A549 (cell line): Measurements from ENCODE around the gene METTL6. TPM values are rescaled to one million over a fixed set of nuclear protein-coding genes. Genes with fewer than 3 reads are reported as not detected.
"Not testable (repeated sequence)": the region's sequence is repeated elsewhere in the genome, so short reads cannot be mapped to it uniquely, and the experiment has no call there.

ENCODE experiments used
- ATAC-seq, 2 experiments: fragments of 200-7000 bp in 1 of 2; fragments of >200 bp in 1 of 2; cut with Nextera tagmentation in 1 of 2; cut with Tn5 transposase in 1 of 2; 3 replicates each; pipeline versions ENCODE4 v1.8.0 to v1.9.1; 2018 to 2020; ENCODE audit warnings: mild to moderate bottlenecking in 1 of 2, moderate library complexity in 1 of 2
- CTCF ChIA-PET: fragments of 300-600 bp; sonication (Branson Sonifier 250); formaldehyde crosslinking; extraction: SDS; loops from one replicate; lab custom pipeline; 2021; ENCODE audit warnings: antibody characterized with exemption, inconsistent platforms; lab: Yijun Ruan, JAX
- POLR2A ChIA-PET: fragments of 350-600 bp; formaldehyde crosslinking; extraction: SDS; loops from one replicate; lab custom pipeline; 2021; ENCODE audit warnings: antibody characterized with exemption, inconsistent platforms; lab: Yijun Ruan, JAX
- DNase-seq, 2 experiments: peaks; one replicate each; pipeline versions ENCODE4 v3.0.0 to v3.0.0-alpha.2; 2011 to 2016; ENCODE audit warnings: low read depth in 1 of 2, low spot score in 1 of 2
- FAIRE-seq: peaks from 2 replicates; lab custom pipeline; 2011; peaks lifted over from hg19 to GRCh38; lab: Jason Lieb, UNC
- H3K27ac ChIP-seq, 2 experiments: fragments of >200 bp; sonication (Bioruptor Twin); formaldehyde crosslinking; 3 replicates each; pipeline ENCODE4 v1.5.1; 2016 to 2017
- H3K4me1 ChIP-seq: fragments of >200 bp; sonication (Bioruptor Twin); formaldehyde crosslinking; 3 replicates; pipeline ENCODE4 v1.6.1; 2016
- H3K4me2 ChIP-seq: fragments of >200 bp; sonication (Bioruptor Twin); formaldehyde crosslinking; 3 replicates; pipeline ENCODE4 v1.6.1; 2016
- H3K4me3 ChIP-seq: fragments of >200 bp; sonication (Bioruptor Twin); formaldehyde crosslinking; 3 replicates; pipeline ENCODE4 v1.5.1; 2016
- H3K9me3 ChIP-seq: fragments of >200 bp; sonication (Bioruptor Twin); formaldehyde crosslinking; 3 replicates; pipeline ENCODE4 v1.6.1; 2016
- BCL3 ChIP-seq: fragments of >200 bp; sonication (Bioruptor Twin); formaldehyde crosslinking; IDR thresholded peaks from 3 replicates; pipeline ENCODE4 v1.6.1; 2016
- CBX2 ChIP-seq: fragments of 200-600 bp; sonication (generic); IDR thresholded peaks from 2 replicates; pipeline ENCODE4 v1.6.1; 2016; ENCODE audit warnings: low read depth, mild to moderate bottlenecking, borderline replicate concordance
- CBX8 ChIP-seq: fragments of 200-600 bp; sonication (generic); IDR thresholded peaks from 2 replicates; pipeline ENCODE4 v1.6.1; 2016
- EP300 ChIP-seq, 2 experiments: fragments of >200 bp; sonication (Bioruptor Twin); formaldehyde crosslinking; IDR thresholded peaks; 2 replicates in 1 of 2; 3 replicates in 1 of 2; pipeline ENCODE4 v1.6.1; 2016 to 2017
- ESRRA ChIP-seq: fragments of 150-350 bp; IDR thresholded peaks from 2 replicates; pipeline ENCODE4 v1.6.1; 2014; ENCODE audit warnings: mild to moderate bottlenecking, low read length, borderline replicate concordance
- FOSL2 ChIP-seq, 2 experiments: fragments of 450-650 bp in 1 of 2; fragments of >200 bp in 1 of 2; sonication (Bioruptor Twin) in 1 of 2; formaldehyde crosslinking; IDR thresholded peaks; 2 replicates each; pipeline versions ENCODE4 v1.5.0 to v1.6.1; 2016 to 2020; ENCODE audit warnings: mild to moderate bottlenecking in 1 of 2, moderate library complexity in 1 of 2
- FOXS1 ChIP-seq: fragments of 250-450 bp; sonication (Bioruptor Pico); IDR thresholded peaks from 2 replicates; pipeline ENCODE4 v1.5.0; 2020; ENCODE audit warnings: mild to moderate bottlenecking, moderate library complexity
- GATA3 ChIP-seq: IDR thresholded peaks from 2 replicates; pipeline ENCODE4 v1.6.1; 2012; ENCODE audit warnings: borderline replicate concordance
- HMGXB4 ChIP-seq: fragments of 250-450 bp; sonication (Bioruptor Pico); IDR thresholded peaks from 2 replicates; pipeline ENCODE4 v1.5.0; 2021; ENCODE audit warnings: mild to moderate bottlenecking, moderate library complexity, borderline replicate concordance
- HOXA7 ChIP-seq: fragments of 250-450 bp; sonication (Bioruptor Pico); IDR thresholded peaks from 2 replicates; pipeline ENCODE4 v1.5.0; 2020; ENCODE audit warnings: mild to moderate bottlenecking, moderate library complexity
- HOXB13 ChIP-seq: fragments of 250-450 bp; sonication (Bioruptor Pico); IDR thresholded peaks from 2 replicates; pipeline ENCODE4 v1.5.0; 2020; ENCODE audit warnings: low read depth, mild to moderate bottlenecking, moderate library complexity
- KDM1A ChIP-seq: fragments of 200-600 bp; sonication (generic); IDR thresholded peaks from 2 replicates; pipeline ENCODE4 v1.6.1; 2016; ENCODE audit warnings: low read depth, mild to moderate bottlenecking
- KDM5A ChIP-seq: fragments of 200-600 bp; sonication (generic); IDR thresholded peaks from 2 replicates; pipeline ENCODE4 v1.6.1; 2016; ENCODE audit warnings: antibody characterized with exemption, mild to moderate bottlenecking
- MAX ChIP-seq: IDR thresholded peaks from 2 replicates; pipeline ENCODE4 v1.6.1; 2012
- NFE2L2 ChIP-seq: fragments of 150-350 bp; conservative IDR thresholded peaks from 2 replicates; pipeline ENCODE4 v1.6.1; 2014; ENCODE audit warnings: low read length
- PHF8 ChIP-seq: fragments of 200-600 bp; sonication (generic); IDR thresholded peaks from 2 replicates; pipeline ENCODE4 v1.6.1; 2016; ENCODE audit warnings: low read depth, mild to moderate bottlenecking, antibody characterized with exemption, moderate library complexity, borderline replicate concordance
- POLR2AphosphoS2 ChIP-seq: conservative IDR thresholded peaks from 2 replicates; pipeline ENCODE4 v1.6.1; 2012; ENCODE audit warnings: low read length, improper control_type of control experiment, inconsistent platforms
- RARB ChIP-seq: fragments of 250-450 bp; sonication (Bioruptor Pico); IDR thresholded peaks from 2 replicates; pipeline ENCODE4 v1.8.0; 2021; ENCODE audit warnings: mild to moderate bottlenecking, moderate library complexity
- RNF2 ChIP-seq: fragments of 200-600 bp; sonication (generic); IDR thresholded peaks from 2 replicates; pipeline ENCODE4 v1.6.1; 2016; ENCODE audit warnings: low read depth, mild to moderate bottlenecking, antibody characterized with exemption, moderate library complexity, borderline replicate concordance
- TFCP2L1 ChIP-seq: fragments of 250-450 bp; sonication (Bioruptor Pico); IDR thresholded peaks from 2 replicates; pipeline ENCODE4 v1.5.0; 2021; ENCODE audit warnings: mild to moderate bottlenecking
- WGBS: methylation state at CpG from one replicate; pipeline ENCODE4 v1.1.6; 2017; ENCODE audit errors: missing lambda C conversion rate; 5-methylcytosine and 5-hydroxymethylcytosine counted together
- polyA plus RNA-seq, 4 experiments: library from polyadenylated mRNA; depleted of rRNA in 3 of 4; stranded (reverse); fragments of >200 nt; fragmentation: RNase III in 1 of 4; extraction: RNeasy Plus Mini Kit Qiagen cat#74134 plus additional on column Dnase treatment in 1 of 4; gene quantifications; 2 replicates in 3 of 4; 3 replicates in 1 of 4; pipeline ENCODE4 v1.2.3, GENCODE V29; 2011 to 2017
- TF ChIP-seq, protein P1 (sequence below): fragments of >200 bp; sonication (Bioruptor Twin); formaldehyde crosslinking; IDR thresholded peaks from 2 replicates; pipeline ENCODE4 v1.6.1; 2016
- TF ChIP-seq, protein P2 (sequence below): IDR thresholded peaks from 2 replicates; pipeline ENCODE4 v1.6.1; 2012; ENCODE audit warnings: low read depth, borderline replicate concordance
- TF ChIP-seq, protein P3 (sequence below): fragments of 450-650 bp; IDR thresholded peaks from 2 replicates; pipeline ENCODE4 v1.6.1; 2014; ENCODE audit warnings: antibody characterized with exemption
- TF ChIP-seq, protein P4 (sequence below): IDR thresholded peaks from 2 replicates; pipeline ENCODE4 v1.6.1; 2012

The METTL6 gene
- polyA plus RNA-seq, 2 of the 4 experiments (the other 2 are of a cell fraction), result 29.6 to 42.7 TPM

- FAIRE-seq (no peak), ATAC-seq (no peak; a peak in 1 of 6 replicates)
- 29% methylated on average over 6 of the region's 6 CpGs for WGBS
Observed at GRCh38 chr3:15390460-15390859, 36.9 kb downstream of the METTL6 start.

GRCh38 chr3:15388335-15388734, 39.0 kb downstream of the METTL6 start:
- CTCF ChIA-PET, result interaction anchor here (1.3 to 2.9 kb wide), 4 partner anchors 9 to 121 kb away, joined by 5 to 20 read pairs (median 12); no protein-coding TSS in a partner anchor
- not testable (repeated sequence) for H3K4me2 ChIP-seq

More at GRCh38 chr3:15390460-15390859, 36.9 kb downstream of the METTL6 start:
- POLR2A ChIA-PET, result no interaction called here
- Histone ChIP-seq H3K27ac (no peak overlapping the region), H3K4me3 (no peak overlapping the region), H3K4me2 (no peak overlapping the region), H3K4me1 (no peaks in the 10 kb centered on the region)
- CTCF ChIA-PET, result interaction anchor here (1.6 to 2.6 kb wide), 2 partner anchors 16 to 123 kb away, joined by 5 to 8 read pairs; no protein-coding TSS in a partner anchor
- no peak for DNase-seq
- no peak for TF ChIP-seq RARB (CRISPR knock-in tag)
- no peak for TF ChIP-seq KDM5A
- TF ChIP-seq FOXS1 (CRISPR knock-in tag), result no peak
- TF ChIP-seq HOXB13 (CRISPR knock-in tag), result no peak
- no peak for TF ChIP-seq NFE2L2
- TF ChIP-seq EP300 (IDR thresholded peaks at IDR 0.05), result no peak
- TF ChIP-seq ESRRA, result no peak
- no peak for TF ChIP-seq CBX8
- TF ChIP-seq, all 56 proteins: peak for 0
- H3K9me3 ChIP-seq, result peaks cover 11% of the 10 kb centered on the region; the same call in 1 of the 3 replicates

GRCh38 chr3:15387735-15388134, 39.6 kb downstream of the METTL6 start:
- CTCF ChIA-PET, result interaction anchor here (1.0 to 2.9 kb wide), 5 partner anchors 8 to 240 kb away, joined by 3 to 20 read pairs (median 12); no protein-coding TSS in a partner anchor
- FAIRE-seq, result no peak
- no peak overlapping the region for H3K4me2 ChIP-seq
- ATAC-seq, result no peak
- POLR2A ChIA-PET, result no interaction called here
- no peak for DNase-seq
- TF ChIP-seq, protein P1, sequence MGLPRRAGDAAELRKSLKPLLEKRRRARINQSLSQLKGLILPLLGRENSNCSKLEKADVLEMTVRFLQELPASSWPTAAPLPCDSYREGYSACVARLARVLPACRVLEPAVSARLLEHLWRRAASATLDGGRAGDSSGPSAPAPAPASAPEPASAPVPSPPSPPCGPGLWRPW, result no peak
- TF ChIP-seq EP300 (IDR thresholded peaks at IDR 0.05) (no peak), TFCP2L1 (CRISPR knock-in tag) (no peak)
- TF ChIP-seq, protein P2, sequence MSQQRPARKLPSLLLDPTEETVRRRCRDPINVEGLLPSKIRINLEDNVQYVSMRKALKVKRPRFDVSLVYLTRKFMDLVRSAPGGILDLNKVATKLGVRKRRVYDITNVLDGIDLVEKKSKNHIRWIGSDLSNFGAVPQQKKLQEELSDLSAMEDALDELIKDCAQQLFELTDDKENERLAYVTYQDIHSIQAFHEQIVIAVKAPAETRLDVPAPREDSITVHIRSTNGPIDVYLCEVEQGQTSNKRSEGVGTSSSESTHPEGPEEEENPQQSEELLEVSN, result no peak
- TF ChIP-seq, all 56 proteins: peak for 0
- Histone ChIP-seq H3K27ac (no peak overlapping the region), H3K9me3 (peaks cover 11% of the 10 kb centered on the region; the same call in 1 of the 3 replicates), H3K4me3 (no peak overlapping the region), H3K4me1 (no peaks in the 10 kb centered on the region)
- WGBS, result 53% methylated on average over 3 of the region's 3 CpGs

More at GRCh38 chr3:15388335-15388734, 39.0 kb downstream of the METTL6 start:
- H3K9me3 ChIP-seq, result peaks cover 11% of the 10 kb centered on the region; the same call in 1 of the 3 replicates
- POLR2A ChIA-PET, H3K27ac ChIP-seq, ATAC-seq, FAIRE-seq, DNase-seq, H3K4me1 ChIP-seq, H3K4me3 ChIP-seq: not testable (repeated sequence)
- 100% methylated on average over 3 of the region's 3 CpGs for WGBS

DNA sequence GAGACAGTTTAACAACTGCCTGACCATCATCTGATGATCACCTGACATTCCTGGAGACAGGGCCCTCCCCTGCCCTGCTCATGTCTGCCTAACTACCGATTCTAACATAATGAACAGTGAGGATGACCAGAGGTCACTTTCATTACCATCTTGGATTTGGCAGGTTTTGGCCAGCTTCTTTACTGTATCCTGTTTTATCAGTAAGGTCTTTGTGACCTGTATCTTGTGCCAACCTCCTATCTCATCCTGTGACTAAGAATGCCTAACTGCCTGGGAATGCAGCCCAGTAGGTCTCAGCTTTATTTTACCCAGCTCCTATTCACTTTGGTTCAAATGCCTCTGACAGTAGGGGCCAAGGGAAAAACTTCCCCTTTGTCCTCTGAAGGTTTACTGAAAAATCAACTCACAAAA, 40.2 kb downstream of the METTL6 start:
- ATAC-seq, result peak in 1 of 2 experiments; percentile 22; a peak in 1 of 6 replicates
- Histone ChIP-seq H3K4me2 (no peak overlapping the region), H3K27ac (no peak overlapping the region), H3K4me3 (no peak overlapping the region), H3K9me3 (peaks cover 11% of the 10 kb centered on the region; the same call in 1 of the 3 replicates), H3K4me1 (no peaks in the 10 kb centered on the region)
- WGBS, result 13% methylated on average over 1 of the region's 1 CpG
- CTCF ChIA-PET, result interaction anchor here (0.6 to 2.9 kb wide), 6 partner anchors 8 to 239 kb away, joined by 3 to 20 read pairs (median 8); no protein-coding TSS in a partner anchor
- FAIRE-seq, result no peak
- no peak for DNase-seq
- POLR2A ChIA-PET, result no interaction called here
- no peak for TF ChIP-seq HMGXB4
- TF ChIP-seq GATA3, result no peak
- TF ChIP-seq BCL3, result no peak
- TF ChIP-seq KDM1A, result no peak
- no peak for TF ChIP-seq FOSL2 (IDR thresholded peaks at IDR 0.05)
- no peak for TF ChIP-seq FOSL2 (CRISPR knock-in tag; IDR thresholded peaks at IDR 0.05)
- no peak for TF ChIP-seq PHF8
- TF ChIP-seq HOXA7, result no peak
- TF ChIP-seq, protein P3, sequence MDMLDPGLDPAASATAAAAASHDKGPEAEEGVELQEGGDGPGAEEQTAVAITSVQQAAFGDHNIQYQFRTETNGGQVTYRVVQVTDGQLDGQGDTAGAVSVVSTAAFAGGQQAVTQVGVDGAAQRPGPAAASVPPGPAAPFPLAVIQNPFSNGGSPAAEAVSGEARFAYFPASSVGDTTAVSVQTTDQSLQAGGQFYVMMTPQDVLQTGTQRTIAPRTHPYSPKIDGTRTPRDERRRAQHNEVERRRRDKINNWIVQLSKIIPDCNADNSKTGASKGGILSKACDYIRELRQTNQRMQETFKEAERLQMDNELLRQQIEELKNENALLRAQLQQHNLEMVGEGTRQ, result no peak
- no peak for TF ChIP-seq CBX2
- TF ChIP-seq POLR2AphosphoS2, result no peak
- TF ChIP-seq RNF2, result no peak
- no peak for TF ChIP-seq MAX
- TF ChIP-seq, protein P4, sequence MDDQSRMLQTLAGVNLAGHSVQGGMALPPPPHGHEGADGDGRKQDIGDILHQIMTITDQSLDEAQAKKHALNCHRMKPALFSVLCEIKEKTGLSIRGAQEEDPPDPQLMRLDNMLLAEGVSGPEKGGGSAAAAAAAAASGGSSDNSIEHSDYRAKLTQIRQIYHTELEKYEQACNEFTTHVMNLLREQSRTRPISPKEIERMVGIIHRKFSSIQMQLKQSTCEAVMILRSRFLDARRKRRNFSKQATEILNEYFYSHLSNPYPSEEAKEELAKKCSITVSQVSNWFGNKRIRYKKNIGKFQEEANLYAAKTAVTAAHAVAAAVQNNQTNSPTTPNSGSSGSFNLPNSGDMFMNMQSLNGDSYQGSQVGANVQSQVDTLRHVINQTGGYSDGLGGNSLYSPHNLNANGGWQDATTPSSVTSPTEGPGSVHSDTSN, result no peak
